ENCODE data around the gene CAP2.

- TF ChIP-seq CTCF (IDR thresholded peaks at IDR 0.05 in 4 of 5, conservative IDR thresholded peaks at IDR 0.05 in 1 of 5) (no peak), POLR2A (IDR thresholded peaks at IDR 0.05) (no peak)
Observed at GRCh38 chr6:17593246-17593645, 199.9 kb downstream of the CAP2 start.

Data from gastrocnemius medialis (tissue), 4 donors.